Mesenchymal stem cell (in vitro differentiated cells and primary cell): ENCODE results near the gene CLK2.

Experiments
- DNase-seq: peaks from one replicate; pipeline ENCODE4 v3.0.0-alpha.2; 2013
- H2AFZ ChIP-seq: one replicate; pipeline ENCODE4 v1.6.1; 2013; ENCODE audit warnings: low read depth, mild to moderate bottlenecking, control low read depth, inconsistent platforms, low read length, moderate library complexity
- H2AK5ac ChIP-seq: 2 replicates; pipeline ENCODE4 v1.6.1; 2013; ENCODE audit warnings: low read length, moderate library complexity, mild to moderate bottlenecking, inconsistent platforms; ENCODE audit not compliant: severe bottlenecking
- H2BK120ac ChIP-seq: one replicate; pipeline ENCODE4 v1.6.1; 2013; ENCODE audit warnings: low read depth, mild to moderate bottlenecking, inconsistent platforms, low read length, moderate library complexity
- H2BK12ac ChIP-seq, 2 experiments: one replicate each; pipeline ENCODE4 v1.6.1; 2013; ENCODE audit warnings: inconsistent platforms in 2 of 2, low read length in 2 of 2, mild to moderate bottlenecking in 2 of 2, moderate library complexity in 2 of 2, control low read depth in 1 of 2
- H2BK15ac ChIP-seq: one replicate; pipeline ENCODE4 v1.6.1; 2013; ENCODE audit warnings: mild to moderate bottlenecking, low read depth, inconsistent platforms; ENCODE audit not compliant: poor library complexity, severe bottlenecking
- H2BK5ac ChIP-seq: 2 replicates; pipeline ENCODE4 v1.6.1; 2013; ENCODE audit warnings: low read depth, mild to moderate bottlenecking, low read length, control low read depth, inconsistent platforms; ENCODE audit not compliant: poor library complexity, severe bottlenecking
- H3K14ac ChIP-seq, 2 experiments: one replicate each; pipeline ENCODE4 v1.6.1; 2013; ENCODE audit warnings: inconsistent platforms in 2 of 2, low read length in 2 of 2, control low read depth in 1 of 2, mild to moderate bottlenecking in 1 of 2, moderate library complexity in 1 of 2
- H3K18ac ChIP-seq, 2 experiments: one replicate each; pipeline ENCODE4 v1.6.1; 2013; ENCODE audit warnings: inconsistent platforms in 2 of 2, low read length in 2 of 2, control low read depth in 1 of 2, low read depth in 1 of 2, mild to moderate bottlenecking in 1 of 2
- H3K23ac ChIP-seq, 2 experiments: one replicate each; pipeline ENCODE4 v1.6.1; 2013; ENCODE audit warnings: inconsistent platforms in 2 of 2, low read length in 2 of 2, mild to moderate bottlenecking in 2 of 2, moderate library complexity in 2 of 2, control low read depth in 1 of 2
- H3K27ac ChIP-seq: 2 replicates; pipeline ENCODE4 v1.5.1; 2013; ENCODE audit warnings: mild to moderate bottlenecking, moderate library complexity, low read length, control low read depth, inconsistent platforms; ENCODE audit not compliant: poor library complexity, severe bottlenecking
- H3K27me3 ChIP-seq, 2 experiments: 2 replicates each; pipeline versions ENCODE4 v1.6.1 to v1.7.0; 2013; ENCODE audit warnings: low read length in 2 of 2, mild to moderate bottlenecking in 2 of 2, moderate library complexity in 2 of 2, control low read depth in 1 of 2, inconsistent platforms in 1 of 2; ENCODE audit not compliant: control insufficient read depth in 1 of 2, insufficient read depth in 1 of 2
- H3K36me3 ChIP-seq, 2 experiments: 2 replicates each; pipeline versions ENCODE4 v1.6.1 to v1.7.0; 2013; ENCODE audit warnings: low read length in 2 of 2, control low read depth in 1 of 2, inconsistent platforms in 1 of 2, low read depth in 1 of 2, mild to moderate bottlenecking in 1 of 2; ENCODE audit not compliant: insufficient read depth in 2 of 2, control insufficient read depth in 1 of 2
- H3K4ac ChIP-seq, 2 experiments: one replicate each; pipeline ENCODE4 v1.6.1; 2013; ENCODE audit warnings: inconsistent platforms in 2 of 2, low read length in 2 of 2, mild to moderate bottlenecking in 2 of 2, moderate library complexity in 2 of 2, control low read depth in 1 of 2, low read depth in 1 of 2
- H3K4me1 ChIP-seq: 2 replicates; pipeline ENCODE4 v1.6.1; 2013; ENCODE audit warnings: low read depth, low read length, control low read depth; ENCODE audit not compliant: control insufficient read depth, insufficient read depth
- H3K4me2 ChIP-seq: 2 replicates; pipeline ENCODE4 v1.6.1; 2013; ENCODE audit warnings: low read length, mild to moderate bottlenecking, inconsistent platforms; ENCODE audit not compliant: poor library complexity, severe bottlenecking
- H3K4me3 ChIP-seq, 2 experiments: 2 replicates each; pipeline versions ENCODE4 v1.5.1 to v1.7.0; 2013; ENCODE audit warnings: low read length in 2 of 2, mild to moderate bottlenecking in 2 of 2, control low read depth in 1 of 2, low read depth in 1 of 2; ENCODE audit not compliant: insufficient read depth in 1 of 2
- H3K79me1 ChIP-seq: replicated peaks from 2 replicates; pipeline ENCODE4 v1.6.1; 2013; ENCODE audit warnings: mild to moderate bottlenecking, control low read depth, low read length, inconsistent platforms; ENCODE audit not compliant: poor library complexity, severe bottlenecking
- H3K9ac ChIP-seq: 2 replicates; pipeline ENCODE4 v1.7.0; 2013; ENCODE audit warnings: mild to moderate bottlenecking, low read length, moderate library complexity
- H3K9me3 ChIP-seq: 2 replicates; pipeline ENCODE4 v1.7.0; 2013; ENCODE audit warnings: mild to moderate bottlenecking, low read length; ENCODE audit not compliant: control insufficient read depth
- H4K8ac ChIP-seq: one replicate; pipeline ENCODE4 v1.6.1; 2013; ENCODE audit warnings: inconsistent platforms, mild to moderate bottlenecking, low read length, moderate library complexity
- H4K91ac ChIP-seq: one replicate; pipeline ENCODE4 v1.6.1; 2013; ENCODE audit warnings: mild to moderate bottlenecking, low read length, inconsistent platforms
- WGBS: methylation state at CpG from one replicate; pipeline ENCODE4 v1.1.7; 2013; ENCODE audit warnings: mixed read lengths; 5-methylcytosine and 5-hydroxymethylcytosine counted together

CLK2 gene

GRCh38 chr1:155260276-155260675 lies 13.0 kb downstream of the CLK2 start:
- H3K14ac ChIP-seq = no peak overlapping the region

DNA sequence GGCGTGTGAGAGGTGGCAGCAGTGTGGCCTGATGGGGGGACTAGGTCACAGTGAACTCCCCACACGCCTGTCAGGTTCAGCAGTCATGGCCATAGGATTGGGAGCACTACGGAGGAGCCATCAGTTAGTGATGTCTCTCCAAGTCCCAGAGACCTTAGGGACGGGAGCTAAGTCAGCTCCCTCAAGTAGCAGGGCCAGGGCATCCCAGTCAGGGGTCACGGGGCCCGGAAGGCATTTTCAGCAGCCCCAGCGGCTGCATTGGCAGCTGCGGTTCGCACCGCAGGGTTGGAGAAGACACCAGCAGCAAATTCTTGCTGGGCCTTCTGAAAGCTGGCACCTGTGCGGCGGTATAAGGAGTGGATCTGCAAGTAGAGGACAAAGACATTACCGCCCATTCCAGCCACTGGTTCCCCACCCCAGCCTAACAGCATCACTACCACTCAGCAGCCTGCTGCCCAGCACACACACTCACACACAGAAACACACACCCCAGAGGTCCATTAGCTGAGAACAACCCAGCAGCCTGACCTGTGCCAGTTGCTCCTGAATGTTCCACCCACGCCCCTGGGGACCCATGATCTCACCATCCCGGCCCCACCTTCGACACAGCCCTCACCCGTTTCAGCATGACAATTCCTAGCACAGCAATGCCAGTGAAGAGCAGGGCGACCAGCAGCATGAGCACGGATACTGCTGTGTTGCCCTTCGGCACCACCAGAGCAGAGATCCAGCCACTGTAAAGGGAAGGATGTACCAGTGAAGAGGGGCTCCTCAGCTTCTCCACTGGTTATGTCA lies 17.0 kb downstream of the CLK2 start:
- Histone ChIP-seq H3K9me3 (no peaks in the 10 kb centered on the region), H2BK12ac (peak overlapping the region; percentile 67 to 96), H2BK120ac (no peak overlapping the region), H3K4ac (peak overlapping the region in 1 of 2 experiments; percentile 72), H3K4me1 (peaks cover 29% of the 10 kb centered on the region), H2AFZ (no peak overlapping the region), H3K27me3 (no peaks in the 10 kb centered on the region), H3K36me3 (peaks cover 31 to 40% of the 10 kb centered on the region in 2 experiments), H3K4me3 (peak overlapping the region in 1 of 2 experiments; percentile 95), H3K27ac (peak overlapping the region; percentile 92), H3K18ac (no peak overlapping the region), H2BK15ac (no peak overlapping the region), H4K91ac (no peak overlapping the region), H3K9ac (peak overlapping the region; percentile 94), H3K4me2 (no peak overlapping the region), H3K23ac (peak overlapping the region in 1 of 2 experiments; percentile 74), H4K8ac (peak overlapping the region; percentile 98), H3K79me1 (peaks cover 25% of the 10 kb centered on the region), H3K14ac (no peak overlapping the region), H2AK5ac (peak overlapping the region; percentile 8), H2BK5ac (no peak overlapping the region)
- WGBS = 89% methylated on average over 20 of the region's 20 CpGs
- no peak for DNase-seq

More at GRCh38 chr1:155260276-155260675, 13.0 kb downstream of the CLK2 start:
- Histone ChIP-seq H3K4ac (peak overlapping the region in 1 of 2 experiments; percentile 30), H3K18ac (no peak overlapping the region), H2BK12ac (peak overlapping the region in 1 of 2 experiments; percentile 33), H3K36me3 (peaks cover 45 to 64% of the 10 kb centered on the region in 2 experiments), H3K9ac (peak overlapping the region; percentile 96), H3K4me3 (peak overlapping the region in 1 of 2 experiments; percentile 95), H3K27me3 (no peaks in the 10 kb centered on the region), H3K4me2 (no peak overlapping the region), H3K27ac (no peak overlapping the region), H2BK5ac (no peak overlapping the region), H2BK120ac (no peak overlapping the region), H3K9me3 (no peaks in the 10 kb centered on the region), H2BK15ac (no peak overlapping the region), H4K8ac (peak overlapping the region; percentile 35), H3K23ac (no peak overlapping the region), H3K79me1 (peaks cover 15% of the 10 kb centered on the region), H3K4me1 (peaks cover 20% of the 10 kb centered on the region), H4K91ac (no peak overlapping the region), H2AK5ac (no peak overlapping the region), H2AFZ (no peak overlapping the region)
- DNase-seq = no peak
- 97% methylated on average over 4 of the region's 5 CpGs for WGBS

DNA sequence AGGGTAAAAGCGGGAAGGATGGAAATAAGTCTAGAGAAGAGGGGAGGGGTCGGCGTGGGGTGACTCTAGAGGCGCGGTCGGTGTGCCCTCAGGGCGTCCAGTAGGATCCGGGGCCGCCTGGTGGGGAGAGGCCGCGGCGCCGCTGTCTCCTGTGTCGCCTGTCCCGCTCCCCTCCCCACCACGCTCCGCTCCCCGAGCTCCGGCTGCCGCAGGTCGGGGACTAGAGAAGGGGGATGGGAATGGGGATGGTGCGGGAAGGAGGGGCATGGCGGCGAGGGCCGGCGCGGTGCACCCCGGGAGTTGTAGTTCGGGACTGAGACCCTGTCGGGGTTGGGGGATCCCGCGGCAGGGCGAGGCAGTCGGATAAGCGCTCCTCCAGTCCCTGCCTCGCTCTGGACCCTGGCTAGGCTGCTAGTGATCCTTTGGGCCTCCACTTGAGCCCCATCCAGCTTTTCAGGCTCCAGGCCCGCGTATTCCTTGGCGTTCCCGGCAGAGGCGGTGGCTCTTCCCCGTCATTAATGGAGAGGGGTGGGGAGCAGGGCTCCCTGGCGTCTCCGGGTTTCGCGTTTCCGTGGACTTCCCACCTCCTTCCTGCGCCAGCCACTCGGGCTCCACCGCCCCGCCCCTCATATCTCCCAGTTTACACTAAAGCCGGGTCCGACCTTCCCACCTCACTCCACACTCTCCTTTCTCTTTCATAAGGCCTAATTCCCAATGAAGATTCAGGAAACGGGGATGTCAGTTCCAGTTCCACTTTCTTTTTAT lies 17.9 kb downstream of the CLK2 start, which contains the start of gene ENTREP3:
ENTREP3 (minus strand) TSS at position 241 of the 765 bp plus-strand sequence. CDS start 606 bp downstream, outside the sequence.
- Histone ChIP-seq H3K18ac (peak within 1 kb of the TSS; percentile 95 to 96), H3K4me2 (peak within 1 kb of the TSS; percentile 66), H3K79me1 (peaks cover 24% of the 10 kb centered on the region), H2BK12ac (peak within 1 kb of the TSS; percentile 72 to 96), H2AFZ (peak within 1 kb of the TSS; percentile 65), H3K36me3 (peaks cover 36 to 40% of the 10 kb centered on the region in 2 experiments), H3K4me1 (peaks cover 30% of the 10 kb centered on the region), H3K27ac (peak within 1 kb of the TSS; percentile 92), H3K9me3 (no peaks in the 10 kb centered on the region), H2BK5ac (peak within 1 kb of the TSS; percentile 61), H3K4ac (peak within 1 kb of the TSS; percentile 85 to 94), H4K91ac (peak within 1 kb of the TSS; percentile 92), H3K23ac (peak within 1 kb of the TSS in 1 of 2 experiments; percentile 75), H4K8ac (peak within 1 kb of the TSS; percentile 98), H3K9ac (peak within 1 kb of the TSS; percentile 94), H2BK120ac (peak within 1 kb of the TSS; percentile 62), H2BK15ac (peak within 1 kb of the TSS; percentile 88), H3K27me3 (no peaks in the 10 kb centered on the region), H3K14ac (peak within 1 kb of the TSS in 1 of 2 experiments; percentile 89), H3K4me3 (peak within 1 kb of the TSS; percentile 79 to 95), H2AK5ac (peak within 1 kb of the TSS; percentile 8)
- DNase-seq = peak; percentile 88
- WGBS = 1% methylated on average over 41 of the region's 54 CpGs
